Measurements from ENCODE around the gene SLC26A1.

- TF ChIP-seq POLR2AphosphoS5 (IDR thresholded peaks at IDR 0.05; ENCODE audit: low read depth, low read length) (no peak), TAF1 (IDR thresholded peaks at IDR 0.05; ENCODE audit: borderline replicate concordance, insufficient read depth, low read length) (no peak)
Observed at GRCh38 chr4:989722-990471, 3.3 kb downstream of the SLC26A1 start.

All from PFSK-1 (cell line).